ENCODE data around the gene ROPN1L.

ROPN1L gene

GRCh38 chr5:10499066-10499465, 57.4 kb downstream of the ROPN1L start:
- TF ChIP-seq, protein P1, sequence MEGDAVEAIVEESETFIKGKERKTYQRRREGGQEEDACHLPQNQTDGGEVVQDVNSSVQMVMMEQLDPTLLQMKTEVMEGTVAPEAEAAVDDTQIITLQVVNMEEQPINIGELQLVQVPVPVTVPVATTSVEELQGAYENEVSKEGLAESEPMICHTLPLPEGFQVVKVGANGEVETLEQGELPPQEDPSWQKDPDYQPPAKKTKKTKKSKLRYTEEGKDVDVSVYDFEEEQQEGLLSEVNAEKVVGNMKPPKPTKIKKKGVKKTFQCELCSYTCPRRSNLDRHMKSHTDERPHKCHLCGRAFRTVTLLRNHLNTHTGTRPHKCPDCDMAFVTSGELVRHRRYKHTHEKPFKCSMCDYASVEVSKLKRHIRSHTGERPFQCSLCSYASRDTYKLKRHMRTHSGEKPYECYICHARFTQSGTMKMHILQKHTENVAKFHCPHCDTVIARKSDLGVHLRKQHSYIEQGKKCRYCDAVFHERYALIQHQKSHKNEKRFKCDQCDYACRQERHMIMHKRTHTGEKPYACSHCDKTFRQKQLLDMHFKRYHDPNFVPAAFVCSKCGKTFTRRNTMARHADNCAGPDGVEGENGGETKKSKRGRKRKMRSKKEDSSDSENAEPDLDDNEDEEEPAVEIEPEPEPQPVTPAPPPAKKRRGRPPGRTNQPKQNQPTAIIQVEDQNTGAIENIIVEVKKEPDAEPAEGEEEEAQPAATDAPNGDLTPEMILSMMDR (IDR thresholded peaks at IDR 0.05) = no peak
- H3K27ac Mint-ChIP-seq = no peak overlapping the region

GRCh38 chr5:10499776-10500175, 58.1 kb downstream of the ROPN1L start:
- Mint-ChIP-seq H3K27ac (no peak overlapping the region), H3K4me1 (peaks cover 37% of the 10 kb centered on the region), H3K9me3 (peaks cover 17% of the 10 kb centered on the region), H3K4me3 (no peak overlapping the region), H3K36me3 (ENCODE audit: low read depth) (peaks cover 4% of the 10 kb centered on the region), H3K27me3 (ENCODE audit: low read depth, poor library complexity) (peaks cover 9% of the 10 kb centered on the region)
- TF ChIP-seq, protein P1 (IDR thresholded peaks at IDR 0.05) = no peak
- no peak for DNase-seq

More at GRCh38 chr5:10499066-10499465, 57.4 kb downstream of the ROPN1L start:
- peaks cover 30% of the 10 kb centered on the region for H3K4me1 Mint-ChIP-seq
- no peak for DNase-seq
- H3K9me3 Mint-ChIP-seq = peaks cover 24% of the 10 kb centered on the region
- H3K4me3 Mint-ChIP-seq = no peak overlapping the region
- peaks cover 9% of the 10 kb centered on the region for H3K27me3 Mint-ChIP-seq (ENCODE audit: low read depth, poor library complexity)
- peaks cover 9% of the 10 kb centered on the region for H3K36me3 Mint-ChIP-seq (ENCODE audit: low read depth)

DNA sequence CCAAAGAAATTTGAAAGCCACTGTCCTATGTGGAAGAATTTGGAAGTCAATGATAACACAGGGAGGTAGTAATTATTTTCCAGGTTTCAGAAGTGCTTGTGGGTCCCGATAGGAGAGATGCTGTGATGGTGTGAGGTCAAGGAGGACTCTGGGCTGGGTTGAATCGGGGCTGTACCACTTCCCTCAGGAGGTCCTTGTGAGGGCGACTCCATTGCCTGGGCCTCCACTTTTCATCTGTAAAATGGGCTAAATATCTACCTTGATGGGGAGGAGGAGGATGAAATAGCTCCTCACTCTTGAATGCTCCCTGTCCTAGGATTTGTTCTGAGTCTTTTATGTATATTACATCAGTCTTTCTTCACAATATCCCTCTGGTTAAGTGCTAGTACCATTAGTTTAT, 59.0 kb downstream of the ROPN1L start:
- TF ChIP-seq, protein P1 (IDR thresholded peaks at IDR 0.05) = no peak
- H3K9me3 Mint-ChIP-seq = peaks cover 8% of the 10 kb centered on the region
- peaks cover 9% of the 10 kb centered on the region for H3K27me3 Mint-ChIP-seq (ENCODE audit: low read depth, poor library complexity)
- DNase-seq = no peak
- peaks cover 46% of the 10 kb centered on the region for H3K4me1 Mint-ChIP-seq
- H3K36me3 Mint-ChIP-seq (ENCODE audit: low read depth) = no peaks in the 10 kb centered on the region
- no peak overlapping the region for H3K4me3 Mint-ChIP-seq
- H3K27ac Mint-ChIP-seq = no peak overlapping the region

DNA sequence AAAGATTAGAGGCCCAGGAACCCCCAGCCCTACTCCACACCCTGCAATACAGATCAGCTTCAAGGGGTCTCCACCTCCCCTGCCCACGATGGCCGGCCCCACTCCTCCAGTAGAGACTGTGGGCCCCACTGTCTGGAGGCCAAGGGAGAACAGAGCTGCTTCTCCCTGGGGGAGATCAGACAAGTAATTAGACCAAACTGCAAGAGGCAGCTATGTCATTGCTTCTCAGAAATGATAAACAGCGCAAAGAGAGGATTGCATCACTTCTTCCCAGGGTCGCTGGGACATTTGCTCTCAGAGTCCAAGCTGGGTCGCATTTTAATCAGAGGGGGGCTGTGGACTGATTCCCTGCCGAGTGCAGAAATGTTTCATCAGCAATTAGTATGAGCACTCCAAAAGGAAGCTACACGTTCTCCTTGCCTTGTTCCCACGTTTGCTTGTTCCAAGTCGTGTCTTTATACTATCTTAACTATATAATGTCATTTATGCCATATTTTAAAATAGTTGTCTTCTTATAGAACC, 59.9 kb downstream of the ROPN1L start:
- Mint-ChIP-seq H3K27me3 (ENCODE audit: low read depth, poor library complexity) (peaks cover 9% of the 10 kb centered on the region), H3K4me3 (no peak overlapping the region), H3K9me3 (no peaks in the 10 kb centered on the region), H3K27ac (no peak overlapping the region), H3K4me1 (peaks cover 54% of the 10 kb centered on the region), H3K36me3 (ENCODE audit: low read depth) (no peaks in the 10 kb centered on the region)
- TF ChIP-seq, protein P1 (IDR thresholded peaks at IDR 0.05) = no peak
- no peak for DNase-seq

DNA sequence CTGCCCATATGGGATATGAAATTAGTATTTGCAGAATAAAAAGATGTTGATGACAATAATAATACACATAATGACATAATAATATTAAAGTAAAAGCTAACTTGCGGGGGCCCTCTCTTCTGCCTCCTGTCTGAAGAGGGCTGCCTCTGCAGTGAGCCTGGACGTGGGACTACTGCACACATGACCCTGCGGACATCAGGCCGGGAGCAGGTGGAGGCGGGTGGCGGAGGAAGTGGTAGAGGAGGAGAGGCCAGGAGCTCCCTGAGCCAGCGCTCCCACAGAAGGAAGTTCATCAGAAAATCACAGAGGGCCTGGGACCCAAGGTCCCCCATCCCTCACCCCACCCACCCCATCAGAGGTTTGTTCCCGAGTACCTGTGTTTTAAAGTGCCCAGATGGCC, 60.5 kb downstream of the ROPN1L start:
- Mint-ChIP-seq H3K36me3 (ENCODE audit: low read depth) (no peaks in the 10 kb centered on the region), H3K4me1 (peaks cover 55% of the 10 kb centered on the region)

DNA sequence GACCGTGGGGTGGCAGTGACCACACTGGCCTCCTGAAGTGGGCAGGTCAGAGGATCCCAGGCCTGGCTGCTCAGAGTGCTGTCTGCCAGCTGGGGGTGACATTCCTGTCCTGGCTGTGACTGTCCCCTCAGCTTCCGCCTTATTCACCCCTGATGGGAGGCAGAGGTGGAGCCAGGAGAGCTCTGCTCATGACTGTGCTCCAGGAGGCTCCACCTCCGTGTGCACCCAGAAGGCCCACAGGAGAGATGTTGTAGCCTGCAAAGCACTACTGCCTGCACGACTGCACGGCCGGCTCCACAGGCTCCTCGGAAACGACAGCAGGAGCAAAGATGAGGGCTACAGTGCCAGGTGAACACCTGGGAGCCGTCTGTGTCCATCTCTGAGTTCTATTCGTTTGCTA, 60.9 kb downstream of the ROPN1L start:
- Mint-ChIP-seq H3K36me3 (ENCODE audit: low read depth) (no peaks in the 10 kb centered on the region), H3K4me3 (no peak overlapping the region), H3K27me3 (ENCODE audit: low read depth, poor library complexity) (peaks cover 9% of the 10 kb centered on the region), H3K4me1 (peaks cover 58% of the 10 kb centered on the region), H3K9me3 (no peaks in the 10 kb centered on the region), H3K27ac (no peak overlapping the region)
- no peak for DNase-seq
- TF ChIP-seq, protein P1 (IDR thresholded peaks at IDR 0.05) = no peak

More for the DNA sequence above, 60.5 kb downstream of the ROPN1L start:
- TF ChIP-seq, protein P1 (IDR thresholded peaks at IDR 0.05) = no peak
- Mint-ChIP-seq H3K27ac (no peak overlapping the region), H3K4me3 (no peak overlapping the region), H3K27me3 (ENCODE audit: low read depth, poor library complexity) (peaks cover 9% of the 10 kb centered on the region), H3K9me3 (no peaks in the 10 kb centered on the region)
- DNase-seq = no peak
